Neural cell (in vitro differentiated cells): Measurements from ENCODE around the gene SRD5A1.

ENCODE experiments used
- CTCF ChIP-seq: fragments of 450-650 bp; IDR thresholded peaks from 2 replicates; pipeline ENCODE4 v1.5.1; 2014; ENCODE audit warnings: antibody characterized with exemption, mild to moderate bottlenecking, moderate library complexity; ENCODE audit not compliant: poor library complexity, severe bottlenecking
- EP300 ChIP-seq: fragments of 450-650 bp; conservative IDR thresholded peaks from 2 replicates; pipeline ENCODE4 v1.6.1; 2014; ENCODE audit warnings: antibody characterized with exemption, mild to moderate bottlenecking, moderate library complexity; ENCODE audit not compliant: poor library complexity, severe bottlenecking
- EZH2 ChIP-seq: fragments of 200-600, 300-800 bp; shearing (Covaris generic), sonication (generic); IDR thresholded peaks from 2 replicates; pipeline ENCODE4 v1.6.1; 2014; ENCODE audit warnings: antibody characterized with exemption, low read length, borderline replicate concordance, mild to moderate bottlenecking; ENCODE audit not compliant: insufficient read depth, poor library complexity, severe bottlenecking
- MXI1 ChIP-seq: fragments of 450-650 bp; conservative IDR thresholded peaks from 2 replicates; pipeline ENCODE4 v1.6.1; 2014; ENCODE audit warnings: antibody characterized with exemption, mild to moderate bottlenecking; ENCODE audit not compliant: poor library complexity, severe bottlenecking
- POLR2AphosphoS5 ChIP-seq: IDR thresholded peaks from 2 replicates; pipeline ENCODE4 v1.6.1; 2012
- RAD21 ChIP-seq: fragments of 450-650 bp; conservative IDR thresholded peaks from 2 replicates; pipeline ENCODE4 v1.6.1; 2014; ENCODE audit warnings: antibody characterized with exemption, mild to moderate bottlenecking, moderate library complexity
- REST ChIP-seq: IDR thresholded peaks from 2 replicates; pipeline ENCODE4 v1.6.1; 2012; ENCODE audit warnings: borderline replicate concordance
- SMC3 ChIP-seq: fragments of 450-650 bp; conservative IDR thresholded peaks from 2 replicates; pipeline ENCODE4 v1.6.1; 2014; ENCODE audit warnings: antibody characterized with exemption, mild to moderate bottlenecking, moderate library complexity; ENCODE audit not compliant: poor library complexity
- TAF1 ChIP-seq: IDR thresholded peaks from 2 replicates; pipeline ENCODE4 v1.6.1; 2012; ENCODE audit warnings: low read depth

GRCh38 chr5:6638236-6638635 is 5.0 kb downstream of the SRD5A1 start:
- TF ChIP-seq EP300: no peak
- no peak for TF ChIP-seq CTCF
- no peak for TF ChIP-seq RAD21
- TF ChIP-seq EZH2: no peak
- no peak for TF ChIP-seq POLR2AphosphoS5
- TF ChIP-seq SMC3: no peak
- no peak for TF ChIP-seq REST
- TF ChIP-seq MXI1: no peak
- no peak for TF ChIP-seq TAF1
